Measurements from ENCODE around the gene OR5C1.
"Not testable (repeated sequence)": the region's sequence is repeated elsewhere in the genome, so short reads cannot be mapped to it uniquely, and the experiment has no call there.

Gene OR5C1

DNA sequence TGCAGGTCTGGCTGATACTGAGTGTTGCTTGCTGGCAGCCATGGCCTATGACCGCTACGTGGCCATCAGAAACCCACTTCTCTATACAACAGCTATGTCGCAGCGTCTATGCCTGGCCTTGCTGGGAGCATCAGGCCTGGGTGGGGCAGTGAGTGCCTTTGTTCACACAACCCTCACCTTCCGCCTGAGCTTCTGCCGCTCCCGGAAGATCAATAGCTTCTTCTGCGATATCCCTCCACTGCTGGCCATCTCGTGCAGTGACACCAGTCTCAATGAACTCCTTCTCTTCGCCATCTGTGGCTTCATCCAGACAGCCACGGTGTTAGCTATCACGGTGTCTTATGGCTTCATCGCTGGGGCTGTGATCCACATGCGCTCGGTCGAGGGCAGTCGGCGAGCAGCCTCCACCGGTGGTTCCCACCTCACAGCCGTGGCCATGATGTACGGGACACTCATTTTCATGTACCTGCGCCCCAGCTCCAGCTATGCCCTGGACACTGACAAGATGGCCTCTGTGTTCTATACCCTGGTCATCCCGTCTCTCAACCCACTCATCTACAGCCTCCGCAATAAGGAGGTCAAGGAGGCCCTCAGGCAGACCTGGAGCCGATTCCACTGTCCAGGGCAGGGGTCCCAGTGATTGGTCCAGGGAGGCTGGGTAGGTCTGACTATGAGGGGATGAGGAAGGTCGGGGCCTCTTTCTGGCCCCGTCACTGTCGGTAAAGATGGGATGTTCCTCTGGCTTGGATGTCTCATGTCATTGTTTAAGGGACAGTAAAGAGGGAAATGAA is 718 bp downstream of the OR5C1 start:
- no peak for FAIRE-seq
- no peak for DNase-seq (ENCODE audit: insufficient read length)
- TF ChIP-seq TAF1 (IDR thresholded peaks at IDR 0.05; ENCODE audit: borderline replicate concordance, low read depth, low read length) (no peak), POLR2A (IDR thresholded peaks at IDR 0.05; ENCODE audit: low read depth, low read length) (no peak), POLR2AphosphoS5 (IDR thresholded peaks at IDR 0.05; ENCODE audit: low read depth, low read length) (no peak)

DNA sequence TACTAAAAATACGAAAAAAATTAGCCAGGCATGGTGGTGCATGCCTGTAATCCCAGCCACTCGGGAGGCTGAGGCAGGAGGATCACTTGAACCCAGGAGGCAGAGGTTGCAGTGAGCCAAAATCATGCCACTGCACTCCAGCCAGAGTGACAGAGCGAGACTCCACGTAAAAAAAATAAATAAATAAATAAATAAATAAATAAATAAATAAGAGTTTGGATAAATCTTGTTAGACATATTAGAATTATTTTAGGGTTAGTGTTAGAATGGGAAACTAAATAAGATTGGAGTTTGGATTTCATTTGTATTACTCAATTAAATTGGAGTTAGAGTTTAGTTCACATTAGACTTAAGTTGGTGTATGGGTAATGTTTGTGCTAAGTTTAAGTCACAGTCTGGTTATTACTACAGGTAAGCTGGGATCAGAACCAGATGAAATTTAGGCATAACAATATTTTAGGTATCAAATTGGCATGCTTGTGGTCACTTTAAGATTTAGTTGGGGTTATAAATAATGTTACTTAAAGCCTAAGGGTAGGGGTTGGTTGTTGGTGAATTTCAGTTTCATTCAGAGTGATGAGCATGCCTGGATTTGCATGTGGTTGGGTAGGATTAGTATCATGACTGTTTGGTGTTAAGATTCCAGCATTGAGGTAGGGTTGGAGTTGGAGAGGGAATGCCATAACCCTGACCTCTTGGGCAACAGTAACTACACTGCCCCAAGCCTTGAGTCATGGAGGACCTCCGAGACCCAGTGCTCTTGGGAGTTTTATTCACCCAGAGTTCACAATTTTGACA is 3.3 kb downstream of the OR5C1 start:
- TF ChIP-seq POLR2A (IDR thresholded peaks at IDR 0.05; ENCODE audit: low read depth, low read length), result no peak
- TF ChIP-seq TAF1 (IDR thresholded peaks at IDR 0.05; ENCODE audit: borderline replicate concordance, low read depth, low read length), result no peak
- TF ChIP-seq POLR2AphosphoS5 (IDR thresholded peaks at IDR 0.05; ENCODE audit: low read depth, low read length), result no peak
- FAIRE-seq (no peak), DNase-seq (ENCODE audit: insufficient read length) (no peak)

DNA sequence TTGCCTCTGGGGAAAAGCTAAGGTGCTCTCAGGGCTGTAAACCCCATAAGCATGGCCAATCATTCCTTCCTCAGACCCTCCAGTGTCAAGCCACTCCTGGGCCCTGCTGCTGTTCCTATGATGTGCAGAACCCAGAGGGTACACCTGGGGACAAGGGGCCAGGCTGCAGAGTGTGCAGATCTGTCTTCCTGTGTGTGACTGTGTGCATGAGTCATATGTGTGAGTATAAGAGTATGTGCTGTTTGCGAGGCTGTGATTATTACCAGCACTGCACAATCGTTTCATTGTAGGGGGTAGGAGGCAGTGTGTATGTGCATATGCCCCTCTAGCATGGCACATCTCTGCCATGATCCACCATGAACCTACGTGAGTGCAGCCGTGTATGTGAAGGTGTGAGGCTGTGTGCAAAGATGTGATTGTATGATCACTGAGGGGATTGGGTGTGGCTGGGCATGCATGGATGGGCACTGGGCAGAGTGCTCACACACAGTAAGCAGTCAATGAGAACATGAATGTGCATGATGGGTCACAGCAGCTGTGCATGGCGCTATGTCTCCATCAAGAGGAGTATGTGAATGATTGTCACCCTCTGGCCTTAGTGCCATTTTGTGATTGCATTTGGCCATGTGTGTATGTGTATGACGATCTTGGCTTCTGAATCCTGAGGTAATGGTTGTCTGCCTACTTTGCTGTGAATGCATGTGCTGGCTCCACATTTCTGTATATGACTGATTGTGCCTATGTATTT is 8.8 kb downstream of the OR5C1 start:
- FAIRE-seq, result no peak
- TF ChIP-seq TAF1 (IDR thresholded peaks at IDR 0.05; ENCODE audit: borderline replicate concordance, low read depth, low read length) (no peak), POLR2AphosphoS5 (IDR thresholded peaks at IDR 0.05; ENCODE audit: low read depth, low read length) (no peak), POLR2A (IDR thresholded peaks at IDR 0.05; ENCODE audit: low read depth, low read length) (no peak)
- DNase-seq (ENCODE audit: insufficient read length), result no peak

DNA sequence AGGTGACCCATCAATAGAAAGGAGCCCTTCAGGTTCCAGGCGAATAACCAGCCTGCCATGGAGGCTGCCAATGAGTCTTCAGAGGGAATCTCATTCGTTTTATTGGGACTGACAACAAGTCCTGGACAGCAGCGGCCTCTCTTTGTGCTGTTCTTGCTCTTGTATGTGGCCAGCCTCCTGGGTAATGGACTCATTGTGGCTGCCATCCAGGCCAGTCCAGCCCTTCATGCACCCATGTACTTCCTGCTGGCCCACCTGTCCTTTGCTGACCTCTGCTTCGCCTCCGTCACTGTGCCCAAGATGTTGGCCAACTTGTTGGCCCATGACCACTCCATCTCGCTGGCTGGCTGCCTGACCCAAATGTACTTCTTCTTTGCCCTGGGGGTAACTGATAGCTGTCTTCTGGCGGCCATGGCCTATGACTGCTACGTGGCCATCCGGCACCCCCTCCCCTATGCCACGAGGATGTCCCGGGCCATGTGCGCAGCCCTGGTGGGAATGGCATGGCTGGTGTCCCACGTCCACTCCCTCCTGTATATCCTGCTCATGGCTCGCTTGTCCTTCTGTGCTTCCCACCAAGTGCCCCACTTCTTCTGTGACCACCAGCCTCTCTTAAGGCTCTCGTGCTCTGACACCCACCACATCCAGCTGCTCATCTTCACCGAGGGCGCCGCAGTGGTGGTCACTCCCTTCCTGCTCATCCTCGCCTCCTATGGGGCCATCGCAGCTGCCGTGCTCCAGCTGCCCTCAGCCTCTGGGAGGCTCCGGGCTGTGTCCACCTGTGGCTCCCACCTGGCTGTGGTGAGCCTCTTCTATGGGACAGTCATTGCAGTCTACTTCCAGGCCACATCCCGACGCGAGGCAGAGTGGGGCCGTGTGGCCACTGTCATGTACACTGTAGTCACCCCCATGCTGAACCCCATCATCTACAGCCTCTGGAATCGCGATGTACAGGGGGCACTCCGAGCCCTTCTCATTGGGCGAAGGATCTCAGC is 11.6 kb downstream of the OR5C1 start, which contains the start of gene OR1K1:
Gene OR1K1 (plus strand): TSS at position 58 of the 995 bp plus-strand sequence. CDS start 0 bp downstream, at position 58.
- DNase-seq (ENCODE audit: insufficient read length), result no peak
- FAIRE-seq, result no peak
- TF ChIP-seq POLR2A (IDR thresholded peaks at IDR 0.05; ENCODE audit: low read depth, low read length) (no peak), POLR2AphosphoS5 (IDR thresholded peaks at IDR 0.05; ENCODE audit: low read depth, low read length) (no peak), TAF1 (IDR thresholded peaks at IDR 0.05; ENCODE audit: borderline replicate concordance, low read depth, low read length) (no peak)

DNA sequence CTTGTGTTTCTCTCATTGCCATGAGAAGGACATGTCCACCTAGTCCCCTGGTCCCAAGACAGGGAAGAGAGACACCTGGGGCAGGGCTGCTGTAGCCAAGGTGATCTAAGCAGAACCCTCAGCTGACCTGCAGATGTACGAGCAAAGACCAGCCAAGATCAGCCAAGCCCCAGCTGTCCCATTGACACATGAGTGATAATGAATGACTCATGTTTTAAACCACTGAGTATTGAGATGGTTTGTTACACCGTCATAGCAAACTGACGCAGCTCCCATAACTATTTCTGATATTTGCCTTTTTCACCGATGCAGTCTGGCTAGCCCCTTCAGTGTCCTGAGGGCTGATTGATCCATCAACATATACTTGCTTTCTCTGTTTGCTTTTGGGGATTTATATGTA is 17.9 kb downstream of the OR5C1 start:
- TF ChIP-seq POLR2A (IDR thresholded peaks at IDR 0.05; ENCODE audit: low read depth, low read length) (no peak), POLR2AphosphoS5 (IDR thresholded peaks at IDR 0.05; ENCODE audit: low read depth, low read length) (no peak), TAF1 (IDR thresholded peaks at IDR 0.05; ENCODE audit: borderline replicate concordance, low read depth, low read length) (no peak)
- FAIRE-seq (no peak), DNase-seq (ENCODE audit: insufficient read length) (no peak)

DNA sequence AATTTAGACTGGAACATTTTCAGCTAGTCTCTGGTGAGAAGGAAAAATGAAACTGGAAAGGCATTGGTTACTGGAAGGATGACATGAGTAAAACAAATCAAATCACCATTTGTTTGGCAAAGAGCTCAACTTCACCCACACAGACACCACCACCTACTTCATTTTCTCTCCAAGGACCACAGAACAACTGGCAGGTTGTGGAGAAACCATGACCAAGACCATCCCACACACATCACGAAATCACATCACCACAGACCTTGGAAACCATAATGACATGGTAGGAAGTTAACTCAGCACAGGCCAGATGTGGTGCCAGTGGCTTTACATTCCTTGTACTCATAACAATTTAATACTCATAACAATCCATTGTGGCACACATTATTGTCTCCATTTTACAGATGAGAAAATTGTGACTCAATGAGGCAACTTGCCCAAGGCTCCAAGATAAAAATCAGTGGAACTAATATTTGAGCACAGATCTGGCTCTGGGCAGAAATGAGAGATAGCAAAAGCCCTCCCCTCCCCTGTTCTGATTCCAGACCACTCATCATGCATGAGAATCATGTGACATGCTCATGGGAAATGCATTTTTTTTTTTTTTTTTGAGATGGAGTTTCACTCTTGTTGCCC is 18.7 kb downstream of the OR5C1 start:
- no peak for TF ChIP-seq POLR2AphosphoS5 (IDR thresholded peaks at IDR 0.05; ENCODE audit: low read depth, low read length)
- no peak for TF ChIP-seq TAF1 (IDR thresholded peaks at IDR 0.05; ENCODE audit: borderline replicate concordance, low read depth, low read length)
- TF ChIP-seq POLR2A (IDR thresholded peaks at IDR 0.05; ENCODE audit: low read depth, low read length), result no peak
- peak; percentile 21 for FAIRE-seq
- DNase-seq (ENCODE audit: insufficient read length), result no peak

DNA sequence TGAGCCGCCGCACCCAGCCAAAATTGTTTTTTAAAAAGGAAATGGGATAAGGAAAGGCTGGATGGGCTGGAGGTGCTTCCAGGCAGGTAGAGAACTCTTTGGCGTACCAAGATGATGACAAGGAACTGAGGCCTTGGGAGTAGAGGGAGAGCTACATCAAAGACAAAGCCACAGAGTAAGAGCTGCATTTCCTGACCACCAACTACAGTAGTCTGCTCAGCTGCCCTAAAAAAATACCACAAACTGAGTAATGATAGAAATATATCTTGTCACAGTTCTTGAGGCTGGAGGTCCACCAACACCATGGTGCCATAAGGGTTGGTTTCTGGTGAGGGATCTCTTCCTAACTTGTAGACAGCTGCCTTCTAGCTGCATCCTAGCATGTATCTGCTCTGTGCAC is 19.4 kb downstream of the OR5C1 start:
- TF ChIP-seq TAF1 (IDR thresholded peaks at IDR 0.05; ENCODE audit: borderline replicate concordance, low read depth, low read length), result no peak
- no peak for TF ChIP-seq POLR2AphosphoS5 (IDR thresholded peaks at IDR 0.05; ENCODE audit: low read depth, low read length)
- no peak for TF ChIP-seq POLR2A (IDR thresholded peaks at IDR 0.05; ENCODE audit: low read depth, low read length)
- DNase-seq (ENCODE audit: insufficient read length), result no peak
- no peak for FAIRE-seq

DNA sequence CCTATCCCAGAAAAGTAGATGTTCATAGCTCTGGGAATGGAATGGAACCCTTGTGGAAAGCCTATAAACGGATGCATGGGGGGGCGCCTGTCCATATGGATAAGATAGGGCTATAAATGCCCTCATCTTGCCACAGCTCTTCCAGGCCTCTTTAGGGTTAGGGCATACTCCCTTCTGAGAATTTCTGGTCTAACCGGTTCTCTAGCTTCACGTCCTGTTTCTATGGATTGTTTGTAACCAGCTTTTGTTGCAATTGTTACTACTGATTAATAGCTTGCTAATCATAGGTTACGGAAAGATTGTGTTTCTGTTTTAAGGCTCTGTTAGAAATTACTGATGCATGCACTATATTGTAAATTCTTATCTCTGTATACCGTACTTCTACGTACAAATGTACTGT is 20.5 kb downstream of the OR5C1 start:
- not testable (repeated sequence) for FAIRE-seq; DNase-seq (ENCODE audit: insufficient read length)

DNA sequence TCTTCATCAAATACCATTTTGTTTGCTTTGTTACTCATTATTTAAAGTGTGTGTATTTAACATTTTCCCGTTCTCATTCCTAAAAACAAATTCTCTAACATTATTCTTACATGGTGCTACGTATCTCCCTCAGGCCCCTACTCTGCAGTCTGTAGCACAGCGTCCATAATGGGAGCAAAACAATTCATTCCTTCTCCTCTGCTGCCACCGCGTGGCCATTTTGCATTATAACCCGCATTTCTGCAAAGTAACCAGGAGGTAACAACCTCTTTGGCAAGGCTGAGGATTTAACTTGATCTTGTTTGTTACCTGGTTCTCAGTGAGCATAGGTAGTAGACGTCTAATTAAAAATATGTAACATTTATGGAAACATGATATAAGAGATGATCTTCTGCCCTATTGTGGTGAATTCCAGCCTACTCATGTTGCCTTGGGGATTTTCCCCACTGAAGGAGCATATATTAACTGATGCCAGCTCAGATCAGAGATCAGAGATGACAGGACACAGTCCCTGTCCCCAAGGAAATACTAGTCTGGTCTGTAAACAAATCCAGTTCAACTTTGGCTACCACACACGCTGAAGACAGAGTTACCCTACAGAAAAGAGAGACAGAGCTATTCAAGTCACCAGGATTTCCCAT is 21.7 kb downstream of the OR5C1 start:
- DNase-seq (ENCODE audit: insufficient read length) (peak; percentile 47), FAIRE-seq (peak; percentile 93)
- no peak for TF ChIP-seq POLR2A (IDR thresholded peaks at IDR 0.05; ENCODE audit: low read depth, low read length)
- no peak for TF ChIP-seq POLR2AphosphoS5 (IDR thresholded peaks at IDR 0.05; ENCODE audit: low read depth, low read length)
- no peak for TF ChIP-seq TAF1 (IDR thresholded peaks at IDR 0.05; ENCODE audit: borderline replicate concordance, low read depth, low read length)

DNA sequence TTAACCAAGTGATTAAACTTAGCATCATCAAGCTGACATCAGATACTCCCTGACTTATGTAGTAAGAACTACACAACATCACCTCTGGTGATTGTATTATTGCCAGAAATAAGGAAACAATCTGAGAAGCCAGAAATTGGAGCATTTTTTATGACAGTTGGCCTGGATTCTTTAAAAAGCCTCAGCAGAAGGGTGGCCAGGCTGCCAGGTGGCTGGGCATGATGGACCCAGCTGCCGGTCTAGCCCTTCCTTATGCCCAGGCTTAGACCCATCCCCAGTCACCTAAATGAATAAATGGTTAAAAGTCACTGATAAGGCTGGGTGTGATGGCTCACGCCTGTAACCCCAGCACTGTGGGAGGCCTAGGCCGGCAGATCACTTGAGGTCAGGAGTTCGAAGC is 24.0 kb downstream of the OR5C1 start:
- DNase-seq (ENCODE audit: insufficient read length) (no peak), FAIRE-seq (no peak)
- TF ChIP-seq TAF1 (IDR thresholded peaks at IDR 0.05; ENCODE audit: borderline replicate concordance, low read depth, low read length) (no peak), POLR2A (IDR thresholded peaks at IDR 0.05; ENCODE audit: low read depth, low read length) (no peak), POLR2AphosphoS5 (IDR thresholded peaks at IDR 0.05; ENCODE audit: low read depth, low read length) (no peak)
